SU-DHL-6 (cell line): ENCODE results near the gene ARHGEF19.

Experiments
- EZH2phosphoT487 ChIP-seq: fragments of 200-600 bp; sonication (generic), shearing (Covaris generic); conservative IDR thresholded peaks from 2 replicates; pipeline ENCODE4 v1.6.1; 2018; ENCODE audit warnings: mild to moderate bottlenecking, antibody characterized with exemption, low read length, moderate library complexity, mixed read lengths
- TF ChIP-seq, protein P1 (sequence below): fragments of 200-600 bp; sonication (generic); IDR thresholded peaks from one replicate; pipeline ENCODE4 v1.5.1; 2017; ENCODE audit warnings: antibody characterized with exemption, mild to moderate bottlenecking, low read length, moderate library complexity; ENCODE audit not compliant: insufficient read depth, poor library complexity, severe bottlenecking

GRCh38 chr1:16151196-16151994 lies 61.1 kb downstream of the ARHGEF19 start:
- TF ChIP-seq, protein P1, sequence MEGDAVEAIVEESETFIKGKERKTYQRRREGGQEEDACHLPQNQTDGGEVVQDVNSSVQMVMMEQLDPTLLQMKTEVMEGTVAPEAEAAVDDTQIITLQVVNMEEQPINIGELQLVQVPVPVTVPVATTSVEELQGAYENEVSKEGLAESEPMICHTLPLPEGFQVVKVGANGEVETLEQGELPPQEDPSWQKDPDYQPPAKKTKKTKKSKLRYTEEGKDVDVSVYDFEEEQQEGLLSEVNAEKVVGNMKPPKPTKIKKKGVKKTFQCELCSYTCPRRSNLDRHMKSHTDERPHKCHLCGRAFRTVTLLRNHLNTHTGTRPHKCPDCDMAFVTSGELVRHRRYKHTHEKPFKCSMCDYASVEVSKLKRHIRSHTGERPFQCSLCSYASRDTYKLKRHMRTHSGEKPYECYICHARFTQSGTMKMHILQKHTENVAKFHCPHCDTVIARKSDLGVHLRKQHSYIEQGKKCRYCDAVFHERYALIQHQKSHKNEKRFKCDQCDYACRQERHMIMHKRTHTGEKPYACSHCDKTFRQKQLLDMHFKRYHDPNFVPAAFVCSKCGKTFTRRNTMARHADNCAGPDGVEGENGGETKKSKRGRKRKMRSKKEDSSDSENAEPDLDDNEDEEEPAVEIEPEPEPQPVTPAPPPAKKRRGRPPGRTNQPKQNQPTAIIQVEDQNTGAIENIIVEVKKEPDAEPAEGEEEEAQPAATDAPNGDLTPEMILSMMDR = no peak
- no peak for TF ChIP-seq EZH2phosphoT487
